IMR-90 (cell line): ENCODE data around the gene RTN4RL2. TPM values are rescaled to one million over a fixed set of nuclear protein-coding genes. Genes with fewer than 3 reads are reported as not detected.

ENCODE experiments used
- ATAC-seq: fragments of 200-7000 bp; cut with Tn5 transposase; 2 replicates; pipeline ENCODE4 v1.9.1; 2020; ENCODE audit warnings: low read depth, mild to moderate bottlenecking, moderate library complexity
- BruUV-seq: library from RNA; stranded (reverse); fragments of 400-500 nt; replicated peaks from 2 replicates; lab custom pipeline; 2021; lab: Mats Ljungman, UMichigan
- CTCF ChIA-PET: fragments of 300-600 bp; formaldehyde crosslinking; extraction: SDS; loops from one replicate; lab custom pipeline; 2021; ENCODE audit warnings: antibody characterized with exemption; lab: Yijun Ruan, JAX
- POLR2A ChIA-PET: fragments of 300-600 bp; sonication (Branson Sonifier 250); formaldehyde crosslinking; loops from one replicate; lab custom pipeline; 2022; ENCODE audit warnings: antibody characterized with exemption; ENCODE audit not compliant: unreplicated experiment; lab: Charles Lee
- DNase-seq: peaks from one replicate; pipeline ENCODE4 v3.0.0; 2013
- H2AFZ ChIP-seq: replicated peaks from 2 replicates; pipeline ENCODE3; 2013; ENCODE audit warnings: low read length, mild to moderate bottlenecking; ENCODE audit not compliant: poor library complexity
- H2AK5ac ChIP-seq: 2 replicates; pipeline ENCODE4 v1.6.1; 2013; ENCODE audit warnings: low read depth, low read length, inconsistent platforms
- H2AK9ac ChIP-seq: replicated peaks from 2 replicates; pipeline ENCODE3; 2013; ENCODE audit warnings: mild to moderate bottlenecking, low read depth, low read length, moderate library complexity; ENCODE audit not compliant: poor library complexity
- H2BK120ac ChIP-seq: 2 replicates; pipeline ENCODE4 v1.6.1; 2013; ENCODE audit warnings: low read depth, low read length, inconsistent platforms
- H2BK15ac ChIP-seq: 3 replicates; pipeline ENCODE4 v1.6.1; 2013; ENCODE audit warnings: low read depth, low read length, inconsistent platforms
- H2BK20ac ChIP-seq: 2 replicates; pipeline ENCODE4 v1.6.1; 2013; ENCODE audit warnings: low read depth, mild to moderate bottlenecking, inconsistent platforms, low read length, moderate library complexity
- H2BK5ac ChIP-seq: 2 replicates; pipeline ENCODE4 v1.6.1; 2013; ENCODE audit warnings: mild to moderate bottlenecking, low read depth, low read length, inconsistent platforms; ENCODE audit not compliant: poor library complexity, severe bottlenecking
- H3K14ac ChIP-seq: replicated peaks from 2 replicates; pipeline ENCODE4 v1.6.1; 2013; ENCODE audit warnings: low read depth, low read length, inconsistent platforms
- H3K18ac ChIP-seq: 2 replicates; pipeline ENCODE4 v1.6.1; 2013; ENCODE audit warnings: low read depth, low read length, control low read depth
- H3K23ac ChIP-seq: 2 replicates; pipeline ENCODE4 v1.6.1; 2013; ENCODE audit warnings: low read depth, low read length, inconsistent platforms
- H3K27ac ChIP-seq: 2 replicates; pipeline ENCODE4 v1.5.1; 2013; ENCODE audit warnings: mild to moderate bottlenecking, control low read depth, low read length; ENCODE audit not compliant: insufficient read depth
- H3K27me3 ChIP-seq: 2 replicates; pipeline ENCODE4 v1.6.1; 2013; ENCODE audit warnings: low read length; ENCODE audit not compliant: control insufficient read depth, insufficient read depth
- H3K36me3 ChIP-seq: 2 replicates; pipeline ENCODE4 v1.6.1; 2013; ENCODE audit warnings: low read length, mixed read lengths; ENCODE audit not compliant: control insufficient read depth, insufficient read depth
- H3K4ac ChIP-seq: 2 replicates; pipeline ENCODE4 v1.6.1; 2013; ENCODE audit warnings: low read depth, low read length, inconsistent platforms
- H3K4me1 ChIP-seq: 2 replicates; pipeline ENCODE4 v1.6.1; 2013; ENCODE audit warnings: low read length, mixed read lengths; ENCODE audit not compliant: control insufficient read depth, insufficient read depth
- H3K4me2 ChIP-seq: 2 replicates; pipeline ENCODE4 v1.6.1; 2013; ENCODE audit warnings: low read depth, mild to moderate bottlenecking, control low read depth, low read length, moderate library complexity
- H3K4me3 ChIP-seq: 2 replicates; pipeline ENCODE4 v1.5.1; 2013; ENCODE audit warnings: low read depth, mild to moderate bottlenecking, control low read depth, low read length, moderate library complexity; ENCODE audit not compliant: insufficient read depth
- H3K56ac ChIP-seq: 2 replicates; pipeline ENCODE4 v1.6.1; 2013; ENCODE audit warnings: low read length, inconsistent platforms; ENCODE audit not compliant: insufficient read depth; ENCODE audit errors: extremely low read depth
- H3K79me1 ChIP-seq, 2 experiments: 2 replicates each; pipeline ENCODE4 v1.6.1; 2013; ENCODE audit warnings: low read length in 2 of 2, inconsistent platforms in 1 of 2, low read depth in 1 of 2
- H3K9ac ChIP-seq: 2 replicates; pipeline ENCODE4 v1.6.1; 2013; ENCODE audit warnings: low read depth, low read length, control low read depth
- H3K9me1 ChIP-seq: 2 replicates; pipeline ENCODE4 v1.6.1; 2013; ENCODE audit warnings: low read length, inconsistent platforms; ENCODE audit not compliant: insufficient read depth
- H3K9me3 ChIP-seq: 2 replicates; pipeline ENCODE4 v1.6.1; 2013; ENCODE audit warnings: low read length; ENCODE audit not compliant: control insufficient read depth, insufficient read depth
- H4K20me1 ChIP-seq: 2 replicates; pipeline ENCODE4 v1.6.1; 2013; ENCODE audit warnings: low read length, inconsistent platforms; ENCODE audit not compliant: insufficient read depth
- H4K5ac ChIP-seq: 2 replicates; pipeline ENCODE4 v1.6.1; 2013; ENCODE audit warnings: mild to moderate bottlenecking, low read depth, low read length, control low read depth
- H4K8ac ChIP-seq, 2 experiments: 2 replicates each; pipeline ENCODE4 v1.6.1; 2013; ENCODE audit warnings: low read depth in 2 of 2, low read length in 2 of 2, control low read depth in 1 of 2, inconsistent platforms in 1 of 2
- H4K91ac ChIP-seq: 2 replicates; pipeline ENCODE4 v1.6.1; 2013; ENCODE audit warnings: low read depth, low read length, inconsistent platforms; ENCODE audit not compliant: insufficient read depth
- BHLHE40 ChIP-seq: fragments of 150-350 bp; IDR thresholded peaks from 2 replicates; pipeline ENCODE4 v1.6.1; 2016; ENCODE audit warnings: mild to moderate bottlenecking, low read depth, low read length
- CEBPB ChIP-seq: IDR thresholded peaks from 2 replicates; pipeline ENCODE4 v1.6.1; 2012; ENCODE audit warnings: low read depth, low read length, improper control_type of control experiment
- CHD1 ChIP-seq: IDR thresholded peaks from 2 replicates; pipeline ENCODE4 v1.6.1; 2012; ENCODE audit warnings: low read depth, low read length, improper control_type of control experiment
- FOS ChIP-seq: fragments of 150-350 bp; IDR thresholded peaks from 2 replicates; pipeline ENCODE4 v1.6.1; 2016; ENCODE audit warnings: low read depth, low read length
- MAFK ChIP-seq: IDR thresholded peaks from 2 replicates; pipeline ENCODE4 v1.6.1; 2012; ENCODE audit warnings: low read depth, low read length, improper control_type of control experiment
- MAZ ChIP-seq: IDR thresholded peaks from 2 replicates; pipeline ENCODE4 v1.6.1; 2012; ENCODE audit warnings: low read depth, mild to moderate bottlenecking, low read length, improper control_type of control experiment, moderate library complexity, borderline replicate concordance
- MXI1 ChIP-seq: IDR thresholded peaks from 2 replicates; pipeline ENCODE4 v1.6.1; 2012; ENCODE audit warnings: low read depth, mild to moderate bottlenecking, low read length, moderate library complexity, borderline replicate concordance
- RAD21 ChIP-seq: IDR thresholded peaks from 2 replicates; pipeline ENCODE4 v1.6.1; 2012; ENCODE audit warnings: low read length, improper control_type of control experiment
- RCOR1 ChIP-seq: IDR thresholded peaks from 2 replicates; pipeline ENCODE4 v1.6.1; 2012; ENCODE audit warnings: mild to moderate bottlenecking, low read length, improper control_type of control experiment; ENCODE audit not compliant: insufficient replicate concordance
- RFX5 ChIP-seq: IDR thresholded peaks from 2 replicates; pipeline ENCODE4 v1.8.0; 2012; ENCODE audit warnings: low read depth, mild to moderate bottlenecking, low read length, moderate library complexity
- WGBS, 2 experiments: methylation state at CpG; one replicate each; pipeline versions ENCODE4 v1.1.5 to v1.1.7; 2013; ENCODE audit warnings: missing lambda C conversion rate in 2 of 2; ENCODE audit not compliant: insufficient read length in 1 of 2; ENCODE audit errors: extremely low coverage in 2 of 2; 5-methylcytosine and 5-hydroxymethylcytosine counted together
- dilution Hi-C: fragments of 300-500 bp; cut with HindIII; formaldehyde crosslinking; loops from one replicate; pipeline ENCODE4 v1.14.3; 2018; ENCODE audit warnings: low sequenced_read_pairs; ENCODE audit not compliant: unreplicated experiment
- in situ Hi-C: fragments of 300-500 bp; cut with MboI; formaldehyde crosslinking; loops from 3 replicates; pipeline ENCODE4 v1.14.3; 2019; ENCODE audit warnings: low sequenced_read_pairs, inconsistent platforms, mixed read lengths
- intact Hi-C: fragments of 100-400 bp; cut with micrococcal nuclease; formaldehyde crosslinking; loops from 2 replicates; pipeline ENCODE4 v1.10.0; 2022
- polyA plus RNA-seq, 3 experiments: library from polyadenylated mRNA; depleted of rRNA; stranded (reverse); fragments of >200 nt; gene quantifications; 2 replicates each; pipeline ENCODE4 v1.2.3, GENCODE V29; 2012; ENCODE audit warnings: low replicate concordance in 1 of 3
- total RNA-seq: library from RNA; depleted of rRNA; stranded (reverse); fragments of >200 nt; gene quantifications from 2 replicates; pipeline ENCODE4 v1.2.3, GENCODE V29; 2012
- TF ChIP-seq, protein P1 (sequence below): fragments of 150-350 bp; IDR thresholded peaks from 2 replicates; pipeline ENCODE4 v1.6.1; 2017; ENCODE audit warnings: mild to moderate bottlenecking, antibody characterized with exemption, low read length, low read depth
- TF ChIP-seq, protein P2 (sequence below): conservative IDR thresholded peaks from 2 replicates; pipeline ENCODE4 v1.5.1; 2012; ENCODE audit warnings: mild to moderate bottlenecking, low read depth, low read length, improper control_type of control experiment

Gene RTN4RL2
- total and polyA plus RNA-seq, 2 of the 4 experiments (the other 2 are of a cell fraction) = 1.5 TPM; not detected in 1

DNA sequence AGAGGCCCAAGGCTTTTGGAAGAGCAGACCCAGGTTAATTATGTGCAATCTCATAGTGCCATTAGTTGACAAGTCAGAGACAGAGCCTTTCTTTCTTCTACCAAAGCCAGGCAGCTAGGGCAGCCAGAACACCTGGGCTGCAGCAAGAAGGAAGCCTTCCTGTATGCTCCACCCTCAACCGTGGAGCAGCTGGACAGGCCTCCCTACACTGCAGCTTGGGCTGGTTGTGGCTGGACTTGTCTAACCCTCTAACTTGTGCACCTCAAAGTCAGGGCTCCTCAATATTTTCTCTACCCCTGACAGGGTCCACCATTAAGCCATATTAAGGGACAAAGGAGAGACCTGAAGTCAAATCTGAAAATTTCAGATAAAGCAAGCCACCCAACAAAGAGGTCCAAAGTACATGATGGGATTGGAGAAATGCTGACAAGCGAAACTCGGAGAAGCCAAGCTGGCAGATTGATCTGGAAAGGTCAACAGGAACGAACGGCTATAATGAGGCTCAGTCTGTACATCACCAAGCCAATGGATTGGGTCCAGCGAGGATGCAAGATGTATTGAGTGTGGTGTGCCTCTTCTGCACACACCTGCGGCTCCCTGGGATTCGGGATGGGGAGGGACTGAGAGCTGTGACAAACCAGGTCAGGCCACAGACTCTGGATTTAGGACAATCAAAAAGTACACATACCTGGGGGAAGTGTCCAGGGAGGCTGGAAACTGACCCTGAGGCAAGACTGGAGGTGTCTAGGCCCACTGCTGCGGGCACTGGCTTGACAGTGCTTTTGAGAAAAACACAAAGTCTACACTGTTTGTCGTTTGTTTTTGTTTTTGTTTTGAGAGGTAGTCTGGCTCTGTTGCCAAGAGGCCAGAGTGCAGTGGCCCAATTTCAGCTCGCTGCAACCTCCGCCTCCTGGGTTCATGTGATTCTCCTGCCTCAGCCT lies 21.7 kb upstream of the RTN4RL2 start:
- Histone ChIP-seq H3K9me3 (no peaks in the 10 kb centered on the region), H3K4ac (no peak overlapping the region), H2BK120ac (no peak overlapping the region), H3K9ac (no peak overlapping the region), H2BK15ac (no peak overlapping the region), H4K8ac (no peak overlapping the region), H4K5ac (no peak overlapping the region), H2BK20ac (no peak overlapping the region), H3K18ac (no peak overlapping the region), H4K91ac (no peak overlapping the region), H3K56ac (no peak overlapping the region), H3K9me1 (peaks cover 6% of the 10 kb centered on the region), H3K14ac (no peak overlapping the region), H3K4me3 (no peak overlapping the region), H3K27me3 (no peaks in the 10 kb centered on the region), H3K4me1 (peaks cover 11% of the 10 kb centered on the region), H3K27ac (no peak overlapping the region), H2BK5ac (no peak overlapping the region), H3K4me2 (no peak overlapping the region), H2AFZ (no peak overlapping the region), H3K23ac (no peak overlapping the region), H2AK9ac (no peak overlapping the region), H2AK5ac (no peak overlapping the region), H3K79me1 (no peaks in the 10 kb centered on the region), H3K36me3 (no peaks in the 10 kb centered on the region), H4K20me1 (no peaks in the 10 kb centered on the region)
- TF ChIP-seq RFX5 = no peak
- TF ChIP-seq, protein P1, sequence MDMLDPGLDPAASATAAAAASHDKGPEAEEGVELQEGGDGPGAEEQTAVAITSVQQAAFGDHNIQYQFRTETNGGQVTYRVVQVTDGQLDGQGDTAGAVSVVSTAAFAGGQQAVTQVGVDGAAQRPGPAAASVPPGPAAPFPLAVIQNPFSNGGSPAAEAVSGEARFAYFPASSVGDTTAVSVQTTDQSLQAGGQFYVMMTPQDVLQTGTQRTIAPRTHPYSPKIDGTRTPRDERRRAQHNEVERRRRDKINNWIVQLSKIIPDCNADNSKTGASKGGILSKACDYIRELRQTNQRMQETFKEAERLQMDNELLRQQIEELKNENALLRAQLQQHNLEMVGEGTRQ = no peak
- TF ChIP-seq FOS = no peak
- no peak for TF ChIP-seq RAD21
- TF ChIP-seq RCOR1 = no peak
- TF ChIP-seq CHD1 = no peak
- TF ChIP-seq MXI1 = no peak
- no peak for TF ChIP-seq MAZ
- no peak for TF ChIP-seq BHLHE40
- TF ChIP-seq, protein P2, sequence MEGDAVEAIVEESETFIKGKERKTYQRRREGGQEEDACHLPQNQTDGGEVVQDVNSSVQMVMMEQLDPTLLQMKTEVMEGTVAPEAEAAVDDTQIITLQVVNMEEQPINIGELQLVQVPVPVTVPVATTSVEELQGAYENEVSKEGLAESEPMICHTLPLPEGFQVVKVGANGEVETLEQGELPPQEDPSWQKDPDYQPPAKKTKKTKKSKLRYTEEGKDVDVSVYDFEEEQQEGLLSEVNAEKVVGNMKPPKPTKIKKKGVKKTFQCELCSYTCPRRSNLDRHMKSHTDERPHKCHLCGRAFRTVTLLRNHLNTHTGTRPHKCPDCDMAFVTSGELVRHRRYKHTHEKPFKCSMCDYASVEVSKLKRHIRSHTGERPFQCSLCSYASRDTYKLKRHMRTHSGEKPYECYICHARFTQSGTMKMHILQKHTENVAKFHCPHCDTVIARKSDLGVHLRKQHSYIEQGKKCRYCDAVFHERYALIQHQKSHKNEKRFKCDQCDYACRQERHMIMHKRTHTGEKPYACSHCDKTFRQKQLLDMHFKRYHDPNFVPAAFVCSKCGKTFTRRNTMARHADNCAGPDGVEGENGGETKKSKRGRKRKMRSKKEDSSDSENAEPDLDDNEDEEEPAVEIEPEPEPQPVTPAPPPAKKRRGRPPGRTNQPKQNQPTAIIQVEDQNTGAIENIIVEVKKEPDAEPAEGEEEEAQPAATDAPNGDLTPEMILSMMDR = no peak
- TF ChIP-seq CEBPB = no peak
- no peak for TF ChIP-seq MAFK
- in situ Hi-C loops (no loop called here), dilution Hi-C loops (no loop called here), intact Hi-C loops (no loop called here)
- CTCF ChIA-PET = no interaction called here
- no peak for ATAC-seq
- POLR2A ChIA-PET = no interaction called here
- BruUV-seq = no TSS peak
- 86% methylated on average over 6 of the region's 12 CpGs; no CpG with 5 or more reads in 1 of the 2 experiments for WGBS, 2 experiments
- DNase-seq = no peak
